ENCODE data around the gene NRXN3. TPM values are rescaled to one million over a fixed set of nuclear protein-coding genes. Genes with fewer than 3 reads are reported as not detected.

Gene NRXN3
- total and polyA plus RNA-seq, 4 donors: 1.4 to 8.3 (median 4.4) TPM

DNA sequence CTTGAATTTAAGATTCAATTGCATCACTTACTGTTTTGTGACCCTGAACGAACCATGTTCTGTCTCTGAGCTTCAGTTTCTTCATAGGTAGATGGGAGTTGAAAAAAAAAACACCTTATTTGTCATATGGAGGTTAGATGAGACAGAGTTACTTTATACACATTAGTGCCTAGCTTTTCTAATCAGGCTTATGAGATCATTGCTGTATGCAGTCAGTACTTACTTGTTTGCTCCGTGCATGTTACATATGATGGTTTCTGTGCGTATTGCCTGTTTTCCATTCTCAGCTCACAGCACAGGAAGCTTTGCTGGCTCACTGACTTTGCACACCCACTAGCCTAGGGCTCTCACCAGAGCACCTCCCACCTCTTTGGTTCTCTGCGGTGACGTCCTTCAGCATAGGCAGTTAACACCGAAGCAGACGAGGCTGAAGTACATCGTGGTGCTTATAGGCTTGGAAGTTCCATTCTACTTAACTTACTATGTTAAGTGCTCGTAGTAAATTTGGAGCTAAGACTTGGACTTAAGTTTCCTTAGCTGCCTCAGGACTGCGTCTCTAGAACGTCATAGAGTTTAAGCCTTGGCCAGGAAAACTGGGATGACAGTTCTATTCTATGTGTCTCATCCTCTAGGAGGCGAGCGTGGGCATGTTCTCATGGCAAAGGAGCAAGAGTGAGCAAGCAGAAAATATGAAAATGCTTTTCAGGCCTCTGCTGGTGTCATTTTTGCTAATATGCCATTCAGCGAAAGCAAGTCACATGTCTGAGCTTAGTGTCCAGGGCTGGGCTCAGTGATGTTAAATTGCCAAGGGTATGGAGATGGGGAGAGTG lies 57.3 kb downstream of the NRXN3 start:
- H3K9ac ChIP-seq (ENCODE audit: insufficient read depth in 1 of 2, low read length in 2 of 2): no peak overlapping the region
- TF ChIP-seq, protein P1, sequence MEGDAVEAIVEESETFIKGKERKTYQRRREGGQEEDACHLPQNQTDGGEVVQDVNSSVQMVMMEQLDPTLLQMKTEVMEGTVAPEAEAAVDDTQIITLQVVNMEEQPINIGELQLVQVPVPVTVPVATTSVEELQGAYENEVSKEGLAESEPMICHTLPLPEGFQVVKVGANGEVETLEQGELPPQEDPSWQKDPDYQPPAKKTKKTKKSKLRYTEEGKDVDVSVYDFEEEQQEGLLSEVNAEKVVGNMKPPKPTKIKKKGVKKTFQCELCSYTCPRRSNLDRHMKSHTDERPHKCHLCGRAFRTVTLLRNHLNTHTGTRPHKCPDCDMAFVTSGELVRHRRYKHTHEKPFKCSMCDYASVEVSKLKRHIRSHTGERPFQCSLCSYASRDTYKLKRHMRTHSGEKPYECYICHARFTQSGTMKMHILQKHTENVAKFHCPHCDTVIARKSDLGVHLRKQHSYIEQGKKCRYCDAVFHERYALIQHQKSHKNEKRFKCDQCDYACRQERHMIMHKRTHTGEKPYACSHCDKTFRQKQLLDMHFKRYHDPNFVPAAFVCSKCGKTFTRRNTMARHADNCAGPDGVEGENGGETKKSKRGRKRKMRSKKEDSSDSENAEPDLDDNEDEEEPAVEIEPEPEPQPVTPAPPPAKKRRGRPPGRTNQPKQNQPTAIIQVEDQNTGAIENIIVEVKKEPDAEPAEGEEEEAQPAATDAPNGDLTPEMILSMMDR (IDR thresholded peaks at IDR 0.05; ENCODE audit: control extremely low read depth, extremely low read depth): no peak
- no peaks in the 10 kb centered on the region for H3K4me1 ChIP-seq (ENCODE audit: control insufficient read depth in 5 of 5, insufficient read depth in 5 of 5, low read length in 5 of 5)
- no peak overlapping the region for H3K27ac ChIP-seq (ENCODE audit: low read depth in 1 of 2, low read length in 1 of 2)
- no peak for ATAC-seq (ENCODE audit: insufficient read depth, low FRiP score)
- 78 to 80% methylated on average over 14 of the region's 14 CpGs for WGBS, 2 donors
- H3K36me3 ChIP-seq (ENCODE audit: control insufficient read depth in 4 of 4, insufficient read depth in 4 of 4, low read length in 4 of 4): no peaks in the 10 kb centered on the region
- H3K9me3 ChIP-seq (ENCODE audit: control insufficient read depth in 4 of 4, insufficient read depth in 3 of 4, low read length in 3 of 4): peaks cover 0 to 4% (median 0%) of the 10 kb centered on the region in 4 donors
- no peak overlapping the region for H3K4me3 ChIP-seq
- DNase-seq: no peak
- no peaks in the 10 kb centered on the region for H3K27me3 ChIP-seq (ENCODE audit: control insufficient read depth in 3 of 3, insufficient read depth in 3 of 3, low read length in 2 of 3)

DNA sequence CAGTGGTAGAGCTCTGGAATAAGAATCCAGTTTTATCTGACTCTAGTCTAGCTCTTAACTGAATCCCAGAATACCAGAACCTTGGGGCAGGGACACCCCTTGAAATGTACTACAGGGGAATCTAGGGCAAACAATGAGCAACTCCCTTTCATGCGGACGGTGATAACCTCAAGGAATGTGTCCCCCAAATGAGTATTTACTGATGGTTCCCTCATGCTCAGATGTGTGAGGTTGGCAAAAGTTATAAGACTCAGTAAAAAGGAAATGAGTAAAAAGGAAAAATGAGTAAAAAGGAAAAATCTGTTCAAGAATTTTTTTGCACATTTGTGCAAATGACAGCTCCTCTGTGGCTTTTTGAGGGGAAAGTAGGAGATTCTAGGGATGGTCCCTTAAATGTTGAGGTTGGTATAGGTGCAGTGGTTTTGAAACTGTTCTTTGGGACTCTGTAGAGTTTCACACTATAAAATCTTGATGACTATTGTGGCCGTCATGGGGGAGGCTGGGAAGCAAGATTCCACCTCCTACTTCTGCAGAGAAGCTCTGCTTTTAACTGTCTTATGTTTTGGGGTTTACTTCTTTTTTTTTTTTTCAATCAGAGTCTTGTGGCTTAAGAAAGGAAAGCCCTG lies 58.6 kb downstream of the NRXN3 start:
- no peak for ATAC-seq (ENCODE audit: insufficient read depth, low FRiP score)
- TF ChIP-seq, protein P1 (IDR thresholded peaks at IDR 0.05; ENCODE audit: control extremely low read depth, extremely low read depth): no peak
- H3K36me3 ChIP-seq (ENCODE audit: control insufficient read depth in 4 of 4, insufficient read depth in 4 of 4, low read length in 4 of 4): no peaks in the 10 kb centered on the region
- H3K27ac ChIP-seq (ENCODE audit: low read depth in 1 of 2, low read length in 1 of 2): no peak overlapping the region
- H3K9me3 ChIP-seq (ENCODE audit: control insufficient read depth in 4 of 4, insufficient read depth in 3 of 4, low read length in 3 of 4): peaks cover 0 to 2% (median 0%) of the 10 kb centered on the region in 4 donors
- H3K27me3 ChIP-seq (ENCODE audit: control insufficient read depth in 3 of 3, insufficient read depth in 3 of 3, low read length in 2 of 3): no peaks in the 10 kb centered on the region
- DNase-seq: no peak
- H3K4me3 ChIP-seq: no peak overlapping the region
- no peaks in the 10 kb centered on the region for H3K4me1 ChIP-seq (ENCODE audit: control insufficient read depth in 5 of 5, insufficient read depth in 5 of 5, low read length in 5 of 5)
- H3K9ac ChIP-seq (ENCODE audit: insufficient read depth in 1 of 2, low read length in 2 of 2): no peak overlapping the region
- WGBS, 2 donors: 75 to 83% methylated on average over 3 of the region's 3 CpGs

- Histone ChIP-seq H3K36me3 (ENCODE audit: control insufficient read depth in 4 of 4, insufficient read depth in 4 of 4, low read length in 4 of 4) (no peaks in the 10 kb centered on the region), H3K27ac (ENCODE audit: low read depth in 1 of 2, low read length in 1 of 2) (no peak overlapping the region), H3K4me3 (no peak overlapping the region), H3K9me3 (ENCODE audit: control insufficient read depth in 4 of 4, insufficient read depth in 3 of 4, low read length in 3 of 4) (no peaks in the 10 kb centered on the region), H3K4me1 (ENCODE audit: control insufficient read depth in 5 of 5, insufficient read depth in 5 of 5, low read length in 5 of 5) (no peaks in the 10 kb centered on the region), H3K9ac (ENCODE audit: insufficient read depth in 1 of 2, low read length in 2 of 2) (no peak overlapping the region), H3K27me3 (ENCODE audit: control insufficient read depth in 3 of 3, insufficient read depth in 3 of 3, low read length in 2 of 3) (no peaks in the 10 kb centered on the region)
- ATAC-seq (ENCODE audit: insufficient read depth, low FRiP score): no peak
- TF ChIP-seq, protein P1 (IDR thresholded peaks at IDR 0.05; ENCODE audit: control extremely low read depth, extremely low read depth): no peak
- no peak for DNase-seq
- 84 to 91% methylated on average over 5 of the region's 5 CpGs for WGBS, 2 donors
Measured at GRCh38 chr14:78232231-78233000, 62.2 kb downstream of the NRXN3 start.

Measured in lung (tissue), 12 donors.